MM.1S (cell line): ENCODE results near the gene TEX48.

Experiments
- DNase-seq: peaks from one replicate; pipeline ENCODE4 v3.0.0-alpha.2; 2015
- H2AFZ ChIP-seq: fragments of 300-600 bp; sonication (generic); 2 replicates; pipeline ENCODE4 v1.6.0; 2016; ENCODE audit warnings: antibody characterized with exemption, low read length
- H3F3A ChIP-seq: fragments of 300-600 bp; sonication (generic); 2 replicates; pipeline ENCODE4 v1.6.1; 2016; ENCODE audit warnings: mild to moderate bottlenecking, antibody characterized with exemption, low read length, moderate library complexity, mixed read lengths; ENCODE audit not compliant: insufficient read depth
- H3K27ac ChIP-seq: fragments of 300-600 bp; sonication (generic); 2 replicates; pipeline ENCODE4 v1.5.1; 2016; ENCODE audit warnings: mild to moderate bottlenecking, low read length
- H3K27me3 ChIP-seq: fragments of 300-600 bp; sonication (generic); replicated peaks from 2 replicates; pipeline ENCODE4 v1.6.0; 2016; ENCODE audit warnings: low read length; ENCODE audit not compliant: insufficient read depth
- H3K36me3 ChIP-seq: fragments of 300-600 bp; sonication (generic); replicated peaks from 2 replicates; pipeline ENCODE4 v1.6.1; 2016; ENCODE audit warnings: mild to moderate bottlenecking, low read length, mixed read lengths; ENCODE audit not compliant: insufficient read depth
- H3K4me1 ChIP-seq: fragments of 300-600 bp; sonication (generic); 2 replicates; pipeline ENCODE4 v1.6.1; 2016; ENCODE audit warnings: low read length, mixed read lengths
- H3K4me2 ChIP-seq: fragments of 300-600 bp; sonication (generic); 2 replicates; pipeline ENCODE4 v1.6.0; 2016; ENCODE audit warnings: low read depth, low read length
- H3K4me3 ChIP-seq: fragments of 300-600 bp; sonication (generic); 2 replicates; pipeline ENCODE4 v1.5.1; 2016; ENCODE audit warnings: low read length, mixed read lengths
- H3K79me2 ChIP-seq: fragments of 300-600 bp; sonication (generic); 2 replicates; pipeline ENCODE4 v1.6.1; 2016; ENCODE audit warnings: mixed run types, low read length, mixed read lengths
- H3K9ac ChIP-seq: fragments of 300-600 bp; sonication (generic); 2 replicates; pipeline ENCODE4 v1.6.1; 2016; ENCODE audit warnings: low read length, mixed read lengths
- H3K9me2 ChIP-seq: fragments of 300-600 bp; sonication (generic); replicated peaks from 2 replicates; pipeline ENCODE4 v1.6.1; 2016; ENCODE audit warnings: mild to moderate bottlenecking, low read length, mixed read lengths; ENCODE audit not compliant: insufficient read depth
- H3K9me3 ChIP-seq: fragments of 300-600 bp; sonication (generic); replicated peaks from 2 replicates; pipeline ENCODE4 v1.6.1; 2016; ENCODE audit warnings: mild to moderate bottlenecking, low read length, mixed read lengths; ENCODE audit not compliant: insufficient read depth
- H4K20me1 ChIP-seq: fragments of 300-600 bp; sonication (generic); 2 replicates; pipeline ENCODE4 v1.6.1; 2016; ENCODE audit warnings: mild to moderate bottlenecking, low read length, moderate library complexity, mixed read lengths; ENCODE audit not compliant: insufficient read depth
- CTCF ChIP-seq: fragments of 300-600 bp; sonication (generic); IDR thresholded peaks from 2 replicates; pipeline ENCODE4 v1.5.1; 2016; ENCODE audit warnings: antibody characterized with exemption, low read length, mixed read lengths
- EZH2 ChIP-seq: fragments of 300-600 bp; sonication (generic); optimal IDR thresholded peaks from 2 replicates; pipeline ENCODE3; 2017; ENCODE audit warnings: low read depth, mild to moderate bottlenecking, antibody characterized with exemption, low read length, mixed read lengths
- EZH2phosphoT487 ChIP-seq: fragments of 300-600 bp; sonication (generic); IDR thresholded peaks from 2 replicates; pipeline ENCODE4 v1.6.1; 2018; ENCODE audit warnings: antibody characterized with exemption, low read length

TEX48 gene

GRCh38 chr9:114717908-114718486 lies 36.0 kb upstream of the TEX48 start:
- Histone ChIP-seq H3K4me1 (no peaks in the 10 kb centered on the region), H3K4me2 (no peak overlapping the region), H3K9ac (no peak overlapping the region), H3K4me3 (no peak overlapping the region), H4K20me1 (no peaks in the 10 kb centered on the region), H3K79me2 (no peaks in the 10 kb centered on the region), H3K9me2 (no peaks in the 10 kb centered on the region), H2AFZ (no peak overlapping the region), H3F3A (no peaks in the 10 kb centered on the region), H3K9me3 (no peaks in the 10 kb centered on the region), H3K27ac (no peak overlapping the region), H3K27me3 (no peaks in the 10 kb centered on the region), H3K36me3 (no peaks in the 10 kb centered on the region)
- DNase-seq: no peak
- TF ChIP-seq EZH2 (no peak), CTCF (no peak), EZH2phosphoT487 (no peak)

GRCh38 chr9:114709636-114710035 lies 27.6 kb upstream of the TEX48 start:
- no peak for DNase-seq
- H3K9me2 ChIP-seq: no peaks in the 10 kb centered on the region
- no peaks in the 10 kb centered on the region for H3K36me3 ChIP-seq
- no peaks in the 10 kb centered on the region for H4K20me1 ChIP-seq
- H3K9me3 ChIP-seq: no peaks in the 10 kb centered on the region
- no peaks in the 10 kb centered on the region for H3K4me1 ChIP-seq
- no peak overlapping the region for H3K27ac ChIP-seq
- no peak overlapping the region for H3K4me2 ChIP-seq
- H3F3A ChIP-seq: no peaks in the 10 kb centered on the region
- H3K4me3 ChIP-seq: no peak overlapping the region
- no peaks in the 10 kb centered on the region for H3K27me3 ChIP-seq
- TF ChIP-seq CTCF: no peak
- H3K9ac ChIP-seq: no peak overlapping the region
- H2AFZ ChIP-seq: no peak overlapping the region
- H3K79me2 ChIP-seq: no peaks in the 10 kb centered on the region

- no peak overlapping the region for H3K27ac ChIP-seq
- no peak for DNase-seq
- H3K9ac ChIP-seq: no peak overlapping the region
- no peaks in the 10 kb centered on the region for H4K20me1 ChIP-seq
- no peaks in the 10 kb centered on the region for H3K79me2 ChIP-seq
- no peak overlapping the region for H3K4me3 ChIP-seq
- H3K27me3 ChIP-seq: no peaks in the 10 kb centered on the region
- no peaks in the 10 kb centered on the region for H3K36me3 ChIP-seq
- no peaks in the 10 kb centered on the region for H3K9me3 ChIP-seq
- TF ChIP-seq EZH2 (no peak), CTCF (no peak), EZH2phosphoT487 (no peak)
- H3K9me2 ChIP-seq: no peaks in the 10 kb centered on the region
- H3F3A ChIP-seq: no peaks in the 10 kb centered on the region
- H2AFZ ChIP-seq: no peak overlapping the region
- no peak overlapping the region for H3K4me2 ChIP-seq
- H3K4me1 ChIP-seq: no peaks in the 10 kb centered on the region
Measured at GRCh38 chr9:114706711-114707110, 24.7 kb upstream of the TEX48 start.
